ENCODE data around the gene NCBP2L. TPM values are rescaled to one million over a fixed set of nuclear protein-coding genes. Genes with fewer than 3 reads are reported as not detected.
A peak's percentile ranks its signal among the peaks of the same experiment; 100 is the strongest.

The NCBP2L gene
- total and polyA plus RNA-seq, 2 donors (not counting 3 experiments of a cell fraction or from before 2014, with no cell fraction given) = not detected

DNA sequence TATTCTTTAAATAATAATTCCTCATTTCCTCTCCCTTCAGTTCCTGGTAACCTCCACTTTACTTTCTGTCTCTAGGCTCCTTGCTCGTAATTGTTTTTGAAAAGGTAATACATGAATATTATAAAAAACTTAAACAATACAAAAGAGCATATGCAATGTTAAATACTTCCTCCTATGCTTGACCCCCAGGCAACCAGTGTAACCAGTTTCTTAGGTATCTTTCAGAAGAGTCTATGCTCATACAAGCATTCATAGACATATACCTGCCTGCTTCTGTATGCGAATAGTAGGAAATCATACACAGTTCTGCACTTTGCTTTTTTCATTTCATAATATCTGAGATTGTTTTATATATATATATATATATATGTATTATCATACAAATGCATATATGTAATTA, 45.5 kb downstream of the NCBP2L start:
- intact Hi-C loops (cut with micrococcal nuclease) = loop anchor here (10.0 kb wide), 1 partner anchor 52 kb away; no protein-coding TSS in a partner anchor
- TF ChIP-seq, protein P1, sequence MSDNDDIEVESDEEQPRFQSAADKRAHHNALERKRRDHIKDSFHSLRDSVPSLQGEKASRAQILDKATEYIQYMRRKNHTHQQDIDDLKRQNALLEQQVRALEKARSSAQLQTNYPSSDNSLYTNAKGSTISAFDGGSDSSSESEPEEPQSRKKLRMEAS (IDR thresholded peaks at IDR 0.05; ENCODE audit: insufficient read depth, insufficient read length) = no peak
- TF ChIP-seq FOS (IDR thresholded peaks at IDR 0.05; ENCODE audit: borderline replicate concordance, insufficient read depth, low read length) (no peak), GATA2 (IDR thresholded peaks at IDR 0.05; ENCODE audit: insufficient read depth, insufficient read length, low read depth, low read length) (no peak), POLR2A (IDR thresholded peaks at IDR 0.05; ENCODE audit: low read depth, low read length) (no peak), MYC (IDR thresholded peaks at IDR 0.05; ENCODE audit: low read depth, low read length) (no peak), JUN (IDR thresholded peaks at IDR 0.05; ENCODE audit: borderline replicate concordance, insufficient read depth, insufficient read length, low read depth) (no peak)
- TF ChIP-seq, protein P2, sequence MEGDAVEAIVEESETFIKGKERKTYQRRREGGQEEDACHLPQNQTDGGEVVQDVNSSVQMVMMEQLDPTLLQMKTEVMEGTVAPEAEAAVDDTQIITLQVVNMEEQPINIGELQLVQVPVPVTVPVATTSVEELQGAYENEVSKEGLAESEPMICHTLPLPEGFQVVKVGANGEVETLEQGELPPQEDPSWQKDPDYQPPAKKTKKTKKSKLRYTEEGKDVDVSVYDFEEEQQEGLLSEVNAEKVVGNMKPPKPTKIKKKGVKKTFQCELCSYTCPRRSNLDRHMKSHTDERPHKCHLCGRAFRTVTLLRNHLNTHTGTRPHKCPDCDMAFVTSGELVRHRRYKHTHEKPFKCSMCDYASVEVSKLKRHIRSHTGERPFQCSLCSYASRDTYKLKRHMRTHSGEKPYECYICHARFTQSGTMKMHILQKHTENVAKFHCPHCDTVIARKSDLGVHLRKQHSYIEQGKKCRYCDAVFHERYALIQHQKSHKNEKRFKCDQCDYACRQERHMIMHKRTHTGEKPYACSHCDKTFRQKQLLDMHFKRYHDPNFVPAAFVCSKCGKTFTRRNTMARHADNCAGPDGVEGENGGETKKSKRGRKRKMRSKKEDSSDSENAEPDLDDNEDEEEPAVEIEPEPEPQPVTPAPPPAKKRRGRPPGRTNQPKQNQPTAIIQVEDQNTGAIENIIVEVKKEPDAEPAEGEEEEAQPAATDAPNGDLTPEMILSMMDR (IDR thresholded peaks at IDR 0.05; ENCODE audit: extremely low read depth in 1 of 2, insufficient read depth in 1 of 2, low read depth in 1 of 2, low read length in 2 of 2) = no peak
- H3K9me1 ChIP-seq (replicated peaks; ENCODE audit: control insufficient read depth, extremely low read depth, insufficient read depth, low read length) = no peaks in the 10 kb centered on the region
- POLR2A ChIA-PET = no interaction called here
- no peaks in the 10 kb centered on the region for H4K20me1 ChIP-seq (replicated peaks; ENCODE audit: control insufficient read depth, extremely low read depth, insufficient read depth, low read length)
- CTCF ChIA-PET = no interaction called here
- H3K4me3 ChIP-seq (replicated peaks in 1 of 3; ENCODE audit: insufficient read depth in 1 of 3, low read depth in 1 of 3, low read length in 3 of 3) = no peak overlapping the region
- no peak overlapping the region for H3K27ac ChIP-seq (ENCODE audit: insufficient read depth, low read depth, low read length)
- H3K36me3 ChIP-seq (ENCODE audit: control insufficient read depth in 2 of 2, extremely low read depth in 1 of 2, insufficient read depth in 2 of 2, low read length in 2 of 2) = no peaks in the 10 kb centered on the region
- peak; percentile 1 for DNase-seq (ENCODE audit: low read depth, low spot score)
- peaks cover 14% of the 10 kb centered on the region for H3K4me1 ChIP-seq (ENCODE audit: control insufficient read depth, extremely low read depth, insufficient read depth, low read length)
- no peaks in the 10 kb centered on the region for H3K27me3 ChIP-seq (ENCODE audit: control insufficient read depth in 2 of 2, insufficient read depth in 2 of 2, low read length in 2 of 2)
- H3K79me2 ChIP-seq (ENCODE audit: control insufficient read depth, insufficient read depth, low read length) = peaks cover 12% of the 10 kb centered on the region
- no peak overlapping the region for H3K4me2 ChIP-seq (ENCODE audit: insufficient read depth, low read length)
- dilution Hi-C loops (cut with MboI; ENCODE audit: extremely low pct_ligation_motif_present, low sequenced_read_pairs) = no loop called here
- no peak overlapping the region for H2AFZ ChIP-seq (ENCODE audit: low read depth, low read length)
- FAIRE-seq = no peak
- H3K9ac ChIP-seq (replicated peaks; ENCODE audit: extremely low read depth, insufficient read depth, low read length) = no peak overlapping the region
- no TSS peak for BruUV-seq (replicated peaks)
- H3K9me3 ChIP-seq (replicated peaks; ENCODE audit: control insufficient read depth, insufficient read depth, low read length) = no peaks in the 10 kb centered on the region

All from endothelial cell of umbilical vein (primary cell).